GM12878 (cell line): ENCODE data around the gene SPTLC2. TPM values are rescaled to one million over a fixed set of nuclear protein-coding genes. Genes with fewer than 3 reads are reported as not detected.

ENCODE experiments used
- ATAC-seq: fragments of 200-7000 bp; cut with Tn5 transposase; 3 replicates; pipeline ENCODE4 v1.9.1; 2020; ENCODE audit warnings: mild to moderate bottlenecking, moderate library complexity
- BruUV-seq: library from RNA; stranded (reverse); fragments of 400-500 nt; replicated peaks from 2 replicates; lab custom pipeline; 2021; lab: Mats Ljungman, UMichigan
- CTCF ChIA-PET: fragments of 300-600 bp; sonication (Branson Sonifier 250); formaldehyde crosslinking; extraction: SDS; loops from one replicate; lab custom pipeline; 2021; ENCODE audit warnings: inconsistent platforms; lab: Yijun Ruan, JAX
- POLR2A ChIA-PET: fragments of 350-600 bp; formaldehyde crosslinking; extraction: SDS; loops from one replicate; lab custom pipeline; 2021; ENCODE audit warnings: inconsistent platforms; lab: Charles Lee
- RAD21 ChIA-PET: fragments of 300-600 bp; sonication (Branson Sonifier 250); formaldehyde crosslinking; loops from one replicate; lab custom pipeline; 2023; ENCODE audit warnings: antibody characterized with exemption; ENCODE audit not compliant: unreplicated experiment; lab: Charles Lee
- SMC1A ChIA-PET: fragments of 300-600 bp; sonication (Branson Sonifier 250); formaldehyde crosslinking; loops from one replicate; lab custom pipeline; 2023; ENCODE audit not compliant: unreplicated experiment, uncharacterized antibody; lab: Charles Lee
- DNase-seq: peaks from one replicate; pipeline ENCODE4 v3.0.0-alpha.2; 2011; ENCODE audit warnings: low read depth, low spot score
- FAIRE-seq: peaks from 3 replicates; lab custom pipeline; 2011; peaks lifted over from hg19 to GRCh38; lab: Jason Lieb, UNC
- H2AFZ ChIP-seq: 2 replicates; pipeline ENCODE4 v1.6.0; 2011; ENCODE audit warnings: low read depth, low read length, control low read depth; ENCODE audit not compliant: control insufficient read depth
- H3K27ac ChIP-seq: 2 replicates; pipeline ENCODE4 v1.5.1; 2011; ENCODE audit warnings: control low read depth; ENCODE audit not compliant: control insufficient read depth, insufficient read depth
- H3K27me3 ChIP-seq, 2 experiments: replicated peaks in 1 of 2; 2 replicates each; pipeline versions ENCODE4 v1.6.0 to v1.6.1; 2011; ENCODE audit warnings: low read length in 1 of 2; ENCODE audit not compliant: control insufficient read depth in 2 of 2, insufficient read depth in 2 of 2
- H3K36me3 ChIP-seq, 2 experiments: 2 replicates each; pipeline ENCODE4 v1.5.1; 2011; ENCODE audit warnings: low read length in 1 of 2; ENCODE audit not compliant: control insufficient read depth in 2 of 2, insufficient read depth in 2 of 2
- H3K4me1 ChIP-seq: 2 replicates; pipeline ENCODE4 v1.6.1; 2011; ENCODE audit warnings: mild to moderate bottlenecking, low read length, moderate library complexity, mixed read lengths; ENCODE audit not compliant: control insufficient read depth, insufficient read depth
- H3K4me2 ChIP-seq: 2 replicates; pipeline ENCODE4 v1.6.0; 2011; ENCODE audit warnings: control low read depth; ENCODE audit not compliant: control insufficient read depth, insufficient read depth
- H3K4me3 ChIP-seq: fragments of 200-600 bp; sonication (generic); 2 replicates; pipeline ENCODE4 v1.5.1; 2016
- H3K79me2 ChIP-seq: 2 replicates; pipeline ENCODE4 v1.6.0; 2011; ENCODE audit warnings: low read length; ENCODE audit not compliant: control insufficient read depth, insufficient read depth
- H3K9ac ChIP-seq: 2 replicates; pipeline ENCODE4 v1.8.0; 2011; ENCODE audit warnings: low read length, control low read depth, mixed read lengths; ENCODE audit not compliant: control insufficient read depth, insufficient read depth
- H3K9me3 ChIP-seq: replicated peaks from 3 replicates; pipeline ENCODE4 v1.5.1; 2011; ENCODE audit warnings: mild to moderate bottlenecking, low read length; ENCODE audit not compliant: control insufficient read depth, insufficient read depth
- H4K20me1 ChIP-seq: 2 replicates; pipeline ENCODE4 v1.6.0; 2011; ENCODE audit not compliant: control insufficient read depth, insufficient read depth
- BACH1 ChIP-seq: fragments of 450-650 bp; IDR thresholded peaks from 2 replicates; pipeline ENCODE4 v1.6.1; 2017; ENCODE audit warnings: mild to moderate bottlenecking, borderline replicate concordance
- HDAC6 ChIP-seq: fragments of 200-600 bp; sonication (generic); IDR thresholded peaks from one replicate; pipeline ENCODE4 v1.8.0; 2017; ENCODE audit warnings: antibody characterized with exemption; ENCODE audit not compliant: unreplicated experiment
- MEF2B ChIP-seq: fragments of 450-650 bp; IDR thresholded peaks from 2 replicates; pipeline ENCODE4 v1.6.1; 2018; ENCODE audit warnings: mild to moderate bottlenecking, moderate library complexity; ENCODE audit not compliant: partially characterized antibody, poor library complexity, severe bottlenecking
- NFYA ChIP-seq: IDR thresholded peaks from 2 replicates; pipeline ENCODE4 v1.6.1; 2011; ENCODE audit warnings: low read depth, mild to moderate bottlenecking, low read length, improper control_type of control experiment, borderline replicate concordance
- RCOR1 ChIP-seq: conservative IDR thresholded peaks from 2 replicates; pipeline ENCODE4 v1.6.1; 2012; ENCODE audit warnings: low read depth, low read length, improper control_type of control experiment
- REST ChIP-seq: IDR thresholded peaks from 2 replicates; pipeline ENCODE4 v1.6.1; 2012; ENCODE audit warnings: mild to moderate bottlenecking, low read depth, low read length
- SREBF1 ChIP-seq: IDR thresholded peaks from 2 replicates; pipeline ENCODE4 v1.6.1; 2012; ENCODE audit warnings: mild to moderate bottlenecking, low read length
- WGBS: methylation state at CpG from one replicate; pipeline ENCODE4 v1.1.6; 2016; ENCODE audit warnings: low lambda C conversion rate; ENCODE audit not compliant: insufficient replicate concordance, insufficient coverage; ENCODE audit errors: missing lambda C conversion rate; 5-methylcytosine and 5-hydroxymethylcytosine counted together
- in situ Hi-C: fragments of 300-500 bp; cut with MboI; formaldehyde crosslinking; loops from 9 replicates; pipeline ENCODE4 v1.14.3; 2018; ENCODE audit warnings: mixed read lengths
- intact Hi-C: fragments of 100-400 bp; cut with micrococcal nuclease; formaldehyde crosslinking; loops from one replicate; pipeline ENCODE4 v1.14.2; 2022; ENCODE audit not compliant: unreplicated experiment
- polyA plus RNA-seq, 11 experiments: library from polyadenylated mRNA; depleted of rRNA in 4 of 11; unstranded in 6 of 11; stranded (reverse) in 5 of 11; fragments of >200 nt; fragmentation: Nextera tagmentation in 4 of 11; fragmentation: Illumina TruSeq in 1 of 11; extraction: Ambion mirVana in 4 of 11; extraction: Trizol in 1 of 11; gene quantifications; 1 replicate in 1 of 11; 2 replicates in 10 of 11; pipeline versions ENCODE4 v1.2.1 to v1.2.3, GENCODE V29; 2011 to 2016; ENCODE audit warnings: inconsistent platforms in 2 of 11, missing spikeins in 2 of 11, low read depth in 1 of 11
- total RNA-seq, 4 experiments: library from RNA; depleted of rRNA in 3 of 4; stranded (reverse); fragments of >200 nt in 3 of 4; fragmentation: Illumina TruSeq in 1 of 4; extraction: Trizol in 1 of 4; gene quantifications; 2 replicates each; pipeline versions ENCODE4 v1.2.1 to v1.2.3, GENCODE V29; 2013 to 2021

The SPTLC2 gene
- total and polyA plus RNA-seq, 10 of the 15 experiments (the other 5 are each of a cell fraction or from before 2014, with no cell fraction given): 6.9 to 35.1 (median 19.7) TPM

- no peak for DNase-seq
- no peak overlapping the region for H3K4me2 ChIP-seq
- H2AFZ ChIP-seq: no peak overlapping the region
- ChIA-PET CTCF (no interaction called here), SMC1A (no interaction called here), RAD21 (no interaction called here), POLR2A (no interaction called here)
- no peaks in the 10 kb centered on the region; the same call in 2 of the 3 replicates for H3K9me3 ChIP-seq
- H3K27ac ChIP-seq: no peak overlapping the region
- BruUV-seq: no TSS peak
- H3K4me3 ChIP-seq: no peak overlapping the region
- intact Hi-C loops: no loop called here
- no peak overlapping the region for H3K9ac ChIP-seq
- TF ChIP-seq MEF2B (no peak), SREBF1 (no peak), BACH1 (no peak), NFYA (no peak), REST (no peak), HDAC6 (no peak), RCOR1 (no peak)
- in situ Hi-C loops: no loop called here
- no peak for ATAC-seq
- H4K20me1 ChIP-seq: no peaks in the 10 kb centered on the region
- no peaks in the 10 kb centered on the region; the same call in 1 of the 2 replicates for H3K4me1 ChIP-seq
- no peaks in the 10 kb centered on the region for H3K36me3 ChIP-seq
- no peak for FAIRE-seq
- WGBS: 76% methylated on average over 3 of the region's 3 CpGs
- no peaks in the 10 kb centered on the region for H3K79me2 ChIP-seq
- no peaks in the 10 kb centered on the region for H3K27me3 ChIP-seq
Measured at GRCh38 chr14:77649326-77649725, 32.9 kb upstream of the SPTLC2 start.
